HepG2 (cell line): ENCODE results near the gene CAMSAP2. TPM values are rescaled to one million over a fixed set of nuclear protein-coding genes. Genes with fewer than 3 reads are reported as not detected.

ENCODE experiments used
- ATAC-seq: fragments of 200-7000 bp; cut with Tn5 transposase; 3 replicates; pipeline ENCODE4 v1.9.1; 2020; ENCODE audit warnings: mild to moderate bottlenecking, moderate library complexity
- BruUV-seq: library from RNA; stranded (reverse); fragments of 400-500 nt; replicated peaks from 2 replicates; lab custom pipeline; 2021; lab: Mats Ljungman, UMichigan
- CTCF ChIA-PET: fragments of 300-600 bp; formaldehyde crosslinking; extraction: SDS; loops from one replicate; lab custom pipeline; 2021; ENCODE audit warnings: low total read pairs, inconsistent platforms, low intra/inter-chr PET ratio; lab: Yijun Ruan, JAX
- POLR2A ChIA-PET: fragments of 350-600 bp; sonication (Branson Sonifier 250); formaldehyde crosslinking; loops from one replicate; lab custom pipeline; 2020; ENCODE audit warnings: antibody characterized with exemption, inconsistent platforms; lab: Yijun Ruan, JAX
- DNase-seq: peaks from one replicate; pipeline ENCODE4 v3.0.0-alpha.2; 2015; ENCODE audit warnings: low spot score
- FAIRE-seq: peaks from 3 replicates; lab custom pipeline; 2011; peaks lifted over from hg19 to GRCh38; lab: Jason Lieb, UNC
- H2AFZ ChIP-seq: one replicate; pipeline ENCODE4 v1.6.1; 2011; ENCODE audit warnings: low read length, inconsistent platforms
- H3K27ac ChIP-seq: fragments of 300-600 bp; 3 replicates; pipeline ENCODE4 v1.8.0; 2011; ENCODE audit warnings: mixed run types, mild to moderate bottlenecking, mixed read lengths, low read length, inconsistent platforms; ENCODE audit not compliant: insufficient read depth; ENCODE audit errors: extremely low read length
- H3K27me3 ChIP-seq, 2 experiments: fragments of 200-600 bp in 1 of 2; 2 replicates in 1 of 2; 3 replicates in 1 of 2; pipeline versions ENCODE4 v1.6.0 to v1.8.0; 2011; ENCODE audit warnings: low read length in 2 of 2, mild to moderate bottlenecking in 2 of 2, moderate library complexity in 2 of 2, inconsistent platforms in 1 of 2; ENCODE audit not compliant: insufficient read depth in 2 of 2, control insufficient read depth in 1 of 2
- H3K36me3 ChIP-seq, 2 experiments: fragments of 200-600 bp in 1 of 2; replicated peaks in 1 of 2; 2 replicates in 1 of 2; 3 replicates in 1 of 2; pipeline versions ENCODE4 v1.5.1 to v1.8.0; 2011; ENCODE audit warnings: low read length in 2 of 2, inconsistent platforms in 1 of 2; ENCODE audit not compliant: insufficient read depth in 2 of 2, control insufficient read depth in 1 of 2
- H3K4me1 ChIP-seq: 2 replicates; pipeline ENCODE4 v1.5.1; 2012; ENCODE audit warnings: low read length, inconsistent platforms; ENCODE audit not compliant: insufficient read depth
- H3K4me2 ChIP-seq: 2 replicates; pipeline ENCODE4 v1.6.0; 2011; ENCODE audit warnings: low read depth, low read length, inconsistent platforms
- H3K4me3 ChIP-seq, 3 experiments: fragments of 200-600 bp in 1 of 3; sonication (generic), shearing (Covaris generic) in 1 of 3; replicated peaks in 1 of 3; 2 replicates each; pipeline ENCODE4 v1.5.1; 2011 to 2016; ENCODE audit warnings: low read length in 3 of 3, inconsistent platforms in 2 of 3, low read depth in 2 of 3, mild to moderate bottlenecking in 2 of 3, control low read depth in 1 of 3, mixed read lengths in 1 of 3; ENCODE audit not compliant: insufficient read depth in 1 of 3
- H3K79me2 ChIP-seq: one replicate; pipeline ENCODE4 v1.6.1; 2011; ENCODE audit warnings: low read length, inconsistent platforms; ENCODE audit not compliant: insufficient read depth
- H3K9ac ChIP-seq: 2 replicates; pipeline ENCODE4 v1.6.0; 2011; ENCODE audit warnings: mild to moderate bottlenecking, low read depth, low read length, inconsistent platforms; ENCODE audit not compliant: insufficient read depth
- H3K9me3 ChIP-seq: 2 replicates; pipeline ENCODE4 v1.5.1; 2012; ENCODE audit warnings: mild to moderate bottlenecking, low read length
- H4K20me1 ChIP-seq: 2 replicates; pipeline ENCODE4 v1.6.0; 2011; ENCODE audit warnings: inconsistent platforms, mild to moderate bottlenecking, low read length, moderate library complexity; ENCODE audit not compliant: insufficient read depth
- CENPT ChIP-seq: sonication (generic); formaldehyde crosslinking; IDR thresholded peaks from 2 replicates; pipeline ENCODE4 v1.8.0; 2022; ENCODE audit warnings: low read depth, mild to moderate bottlenecking, moderate library complexity, missing genetic modification reagents
- FOXK1 ChIP-seq: sonication (generic); formaldehyde crosslinking; IDR thresholded peaks from 2 replicates; pipeline ENCODE4 v1.4.0; 2020; ENCODE audit warnings: low read depth, missing genetic modification reagents, borderline replicate concordance
- HHEX ChIP-seq: IDR thresholded peaks from 2 replicates; pipeline ENCODE4 v1.6.1; 2016; ENCODE audit warnings: control low read depth
- HOXD1 ChIP-seq: sonication (generic); formaldehyde crosslinking; IDR thresholded peaks from 2 replicates; pipeline ENCODE4 v1.5.0; 2020; ENCODE audit warnings: missing genetic modification reagents
- MED13 ChIP-seq: sonication (generic); formaldehyde crosslinking; IDR thresholded peaks from 2 replicates; pipeline ENCODE4 v1.5.0; 2020; ENCODE audit warnings: missing genetic modification reagents
- NFKB2 ChIP-seq: sonication (generic); formaldehyde crosslinking; IDR thresholded peaks from 2 replicates; pipeline ENCODE4 v1.4.0; 2020; ENCODE audit warnings: missing genetic modification reagents, borderline replicate concordance
- NFYC ChIP-seq: IDR thresholded peaks from 2 replicates; pipeline ENCODE4 v1.6.1; 2016; ENCODE audit warnings: missing genetic modification reagents, missing compliant biosample characterization
- RARA ChIP-seq: IDR thresholded peaks from 2 replicates; pipeline ENCODE4 v1.6.1; 2016; ENCODE audit warnings: missing genetic modification reagents, missing compliant biosample characterization
- RORA ChIP-seq: sonication (generic); formaldehyde crosslinking; IDR thresholded peaks from 2 replicates; pipeline ENCODE4 v1.5.0; 2020; ENCODE audit warnings: mild to moderate bottlenecking, missing genetic modification reagents, moderate library complexity
- SOX6 ChIP-seq, 2 experiments: fragments of 450-650 bp in 1 of 2; sonication (generic) in 1 of 2; formaldehyde crosslinking in 1 of 2; IDR thresholded peaks; 2 replicates each; pipeline versions ENCODE4 v1.4.0 to v1.6.1; 2017 to 2020; ENCODE audit warnings: antibody characterized with exemption in 1 of 2, mild to moderate bottlenecking in 1 of 2, missing genetic modification reagents in 1 of 2
- YEATS4 ChIP-seq: sonication (generic); formaldehyde crosslinking; IDR thresholded peaks from 2 replicates; pipeline ENCODE4 v1.4.0; 2020; ENCODE audit warnings: missing genetic modification reagents, borderline replicate concordance
- ZNF3 ChIP-seq: IDR thresholded peaks from 2 replicates; pipeline ENCODE4 v1.7.0; 2017; ENCODE audit warnings: inconsistent platforms
- ZNF331 ChIP-seq: sonication (generic); formaldehyde crosslinking; IDR thresholded peaks from 2 replicates; pipeline ENCODE4 v1.4.0; 2020; ENCODE audit warnings: missing genetic modification reagents
- WGBS: methylation state at CpG from one replicate; pipeline ENCODE4 v1.1.6; 2017; ENCODE audit warnings: low lambda C conversion rate; 5-methylcytosine and 5-hydroxymethylcytosine counted together
- in situ Hi-C: cut with HindIII; loops from 2 replicates; pipeline ENCODE4 v1.10.0; 2017; ENCODE audit warnings: low pct_unique_long_range_greater_than_20kb; ENCODE audit not compliant: extremely low pct_ligation_motif_present
- intact Hi-C: fragments of 100-400 bp; cut with micrococcal nuclease; formaldehyde crosslinking; loops from one replicate; pipeline ENCODE4 v1.10.0; 2022; ENCODE audit not compliant: unreplicated experiment
- polyA plus RNA-seq, 8 experiments: library from polyadenylated mRNA; depleted of rRNA in 3 of 8; stranded (reverse) in 7 of 8; unstranded in 1 of 8; fragments of >200 nt; fragmentation: Illumina TruSeq in 4 of 8; extraction: Trizol in 4 of 8; gene quantifications; 2 replicates each; pipeline versions ENCODE4 v1.2.1 to v1.2.3, GENCODE V29; 2011 to 2016; ENCODE audit warnings: low read depth in 4 of 8, missing spikeins in 1 of 8, mixed read lengths in 1 of 8; ENCODE audit not compliant: insufficient read depth in 1 of 8
- total RNA-seq, 5 experiments: library from RNA; depleted of rRNA; stranded (reverse); fragments of >200 nt; fragmentation: Illumina TruSeq; extraction: Trizol; gene quantifications; 2 replicates each; pipeline ENCODE4 v1.2.3, GENCODE V29; 2016; ENCODE audit warnings: low read depth in 1 of 5
- TF ChIP-seq, protein P1 (sequence below): sonication (generic); formaldehyde crosslinking; IDR thresholded peaks from 2 replicates; pipeline ENCODE4 v1.4.0; 2020; ENCODE audit warnings: missing genetic modification reagents, mild to moderate bottlenecking, borderline replicate concordance

Gene CAMSAP2
- total and polyA plus RNA-seq, 2 of the 13 experiments (the other 11 are each of a cell fraction or from before 2014, with no cell fraction given), result 3.4 to 8.2 TPM

DNA sequence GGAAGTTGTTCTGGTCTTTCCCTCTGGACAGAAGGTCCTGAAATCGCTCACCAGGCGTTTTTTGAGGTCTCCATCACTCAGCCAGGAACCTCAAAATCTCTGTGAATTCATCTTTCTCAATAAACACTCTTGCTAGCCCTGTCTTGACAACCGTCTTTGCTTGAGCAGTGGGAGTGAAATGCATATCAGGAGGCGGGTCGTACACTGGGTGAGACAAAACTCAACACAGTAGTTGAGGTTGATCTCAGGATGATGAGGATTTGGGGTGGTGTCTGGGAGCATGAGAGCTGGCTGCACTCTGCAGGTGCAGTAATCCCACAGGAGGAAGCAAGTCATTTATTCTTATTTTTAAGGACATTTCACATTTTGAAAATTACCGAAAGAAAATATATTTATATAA, 136.0 kb downstream of the CAMSAP2 start:
- Histone ChIP-seq H4K20me1 (no peaks in the 10 kb centered on the region), H3K4me2 (no peak overlapping the region), H3K9ac (no peak overlapping the region), H3K4me3 (no peak overlapping the region), H3K79me2 (no peaks in the 10 kb centered on the region)
- DNase-seq, result no peak
- ChIA-PET CTCF (no interaction called here), POLR2A (no interaction called here)
- no peak for ATAC-seq
- BruUV-seq, result no TSS peak
- TF ChIP-seq MED13 (CRISPR knock-in tag) (no peak), RORA (CRISPR knock-in tag) (no peak), FOXK1 (CRISPR knock-in tag) (no peak), SOX6 (IDR thresholded peaks at IDR 0.05) (no peak), SOX6 (CRISPR knock-in tag; IDR thresholded peaks at IDR 0.05) (no peak), NFKB2 (CRISPR knock-in tag) (no peak), NFYC (no peak)
- TF ChIP-seq, protein P1, sequence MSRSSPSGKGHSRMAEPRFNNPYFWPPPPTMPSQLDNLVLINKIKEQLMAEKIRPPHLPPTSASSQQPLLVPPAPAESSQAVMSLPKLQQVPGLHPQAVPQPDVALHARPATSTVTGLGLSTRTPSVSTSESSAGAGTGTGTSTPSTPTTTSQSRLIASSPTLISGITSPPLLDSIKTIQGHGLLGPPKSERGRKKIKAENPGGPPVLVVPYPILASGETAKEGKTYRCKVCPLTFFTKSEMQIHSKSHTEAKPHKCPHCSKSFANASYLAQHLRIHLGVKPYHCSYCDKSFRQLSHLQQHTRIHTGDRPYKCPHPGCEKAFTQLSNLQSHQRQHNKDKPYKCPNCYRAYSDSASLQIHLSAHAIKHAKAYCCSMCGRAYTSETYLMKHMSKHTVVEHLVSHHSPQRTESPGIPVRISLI (CRISPR knock-in tag), result no peak
- TF ChIP-seq, all 625 proteins: peak for 0
- in situ Hi-C loops (no loop called here), intact Hi-C loops (no loop called here)
- Histone ChIP-seq H3K27me3 (peaks cover 1 to 11% of the 10 kb centered on the region in 2 experiments; a peak in 2 of 5 replicates), H2AFZ (no peak overlapping the region), H3K9me3 (no peaks in the 10 kb centered on the region), H3K4me1 (peaks cover 6% of the 10 kb centered on the region; the same call in 1 of the 2 replicates), H3K27ac (no peak overlapping the region), H3K36me3 (no peaks in the 10 kb centered on the region)
- FAIRE-seq, result no peak
- 46% methylated on average over 6 of the region's 6 CpGs for WGBS

DNA sequence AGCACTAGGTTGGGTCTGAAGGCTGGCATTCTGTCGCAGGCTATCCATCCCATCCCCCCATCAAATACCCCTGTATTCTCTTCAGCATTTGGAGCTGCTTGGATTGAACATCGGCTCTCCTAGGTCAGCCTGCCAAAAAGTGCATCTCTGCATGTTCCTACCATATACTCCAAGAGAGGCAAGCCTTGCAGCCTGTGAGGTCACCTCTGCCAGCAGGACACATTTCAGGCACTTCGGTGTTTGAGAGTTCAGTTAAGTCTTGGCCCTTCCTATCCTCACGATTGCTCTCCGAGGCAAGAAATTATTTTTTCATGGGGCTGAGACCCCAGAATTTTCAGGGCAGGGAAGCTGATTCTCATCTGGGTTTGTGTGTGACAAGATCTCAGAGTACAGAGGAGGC, 136.7 kb downstream of the CAMSAP2 start:
- H3K27ac ChIP-seq, result no peak overlapping the region
- ATAC-seq (no peak), FAIRE-seq (no peak), DNase-seq (no peak)
- H2AFZ ChIP-seq, result no peak overlapping the region
- no peaks in the 10 kb centered on the region for H3K36me3 ChIP-seq
- POLR2A ChIA-PET, result no interaction called here
- no peaks in the 10 kb centered on the region for H3K79me2 ChIP-seq
- H4K20me1 ChIP-seq, result no peaks in the 10 kb centered on the region
- intact Hi-C loops, result no loop called here
- H3K27me3 ChIP-seq, result peaks cover 1 to 11% of the 10 kb centered on the region in 2 experiments; a peak in 2 of 5 replicates
- in situ Hi-C loops, result no loop called here
- CTCF ChIA-PET, result no interaction called here
- H3K9me3 ChIP-seq, result no peaks in the 10 kb centered on the region
- H3K9ac ChIP-seq, result no peak overlapping the region
- H3K4me1 ChIP-seq, result no peaks in the 10 kb centered on the region
- BruUV-seq, result no TSS peak
- H3K4me3 ChIP-seq, result no peak overlapping the region
- no peak overlapping the region for H3K4me2 ChIP-seq
- 74% methylated on average over 5 of the region's 5 CpGs for WGBS
- TF ChIP-seq RARA (no peak), ZNF3 (no peak), YEATS4 (CRISPR knock-in tag) (no peak), CENPT (CRISPR knock-in tag) (no peak), ZNF331 (CRISPR knock-in tag) (no peak), HHEX (no peak), HOXD1 (no peak)
